Activated naive CD4-positive, alpha-beta T cell treated with anti-CD3 and anti-CD28 coated beads for 36 hours (primary cell): ENCODE results near the gene MYBL2. TPM values are rescaled to one million over a fixed set of nuclear protein-coding genes. Genes with fewer than 3 reads are reported as not detected.

Source experiments
- CTCF ChIA-PET: fragments of 350-600 bp; sonication (Branson Sonifier 250); formaldehyde crosslinking; loops from one replicate; lab custom pipeline; 2021; ENCODE audit warnings: antibody characterized with exemption; lab: Charles Lee
- DNase-seq: peaks from one replicate; pipeline ENCODE4 v3.0.0-alpha.2; 2020
- H3K27ac Mint-ChIP-seq: one replicate; pipeline ENCODE4 v1.8.0; 2021; ENCODE audit warnings: mild to moderate bottlenecking, mixed read lengths
- H3K27me3 Mint-ChIP-seq: one replicate; pipeline ENCODE4 v1.8.0; 2021; ENCODE audit warnings: low read depth, mixed read lengths
- H3K36me3 Mint-ChIP-seq: one replicate; pipeline ENCODE4 v1.8.0; 2021; ENCODE audit warnings: low read depth, mixed read lengths
- H3K4me1 Mint-ChIP-seq: one replicate; pipeline ENCODE4 v1.8.0; 2021; ENCODE audit warnings: low read depth, mixed read lengths
- H3K4me3 Mint-ChIP-seq: one replicate; pipeline ENCODE4 v1.8.0; 2021; ENCODE audit warnings: mild to moderate bottlenecking, moderate library complexity, mixed read lengths
- H3K9me3 Mint-ChIP-seq: one replicate; pipeline ENCODE4 v1.8.0; 2021; ENCODE audit warnings: mixed read lengths
- intact Hi-C: fragments of 100-400 bp; cut with micrococcal nuclease; formaldehyde crosslinking; loops from one replicate; pipeline ENCODE4 v1.15.1; 2023
- total RNA-seq, 2 experiments: library from RNA; stranded (reverse); gene quantifications; one replicate each; pipeline ENCODE4 v1.2.3, GENCODE V29; 2021

MYBL2 gene
- total RNA-seq, 2 experiments from 2014 or later, result 102 to 106 TPM

- DNase-seq, result no peak
- H3K9me3 Mint-ChIP-seq, result peaks cover 6% of the 10 kb centered on the region
- CTCF ChIA-PET, result interaction anchor here (0.5 to 1.0 kb wide), 2 partner anchors 66 to 354 kb away, joined by 3 read pairs; no protein-coding TSS in a partner anchor
- no peaks in the 10 kb centered on the region for H3K27me3 Mint-ChIP-seq
- peaks cover 6% of the 10 kb centered on the region for H3K36me3 Mint-ChIP-seq
- no peak overlapping the region for H3K27ac Mint-ChIP-seq
- intact Hi-C loops, result no loop called here
- no peak overlapping the region for H3K4me3 Mint-ChIP-seq
- H3K4me1 Mint-ChIP-seq, result peaks cover 45% of the 10 kb centered on the region
Measured at GRCh38 chr20:43726333-43726732, 59.4 kb downstream of the MYBL2 start.

- no peak within 1 kb of the TSS for H3K4me3 Mint-ChIP-seq
- H3K4me1 Mint-ChIP-seq, result peaks cover 48% of the 10 kb centered on the region
- no peak for DNase-seq
- peaks cover 6% of the 10 kb centered on the region for H3K36me3 Mint-ChIP-seq
- no peak within 1 kb of the TSS for H3K27ac Mint-ChIP-seq
- intact Hi-C loops, result no loop called here
- H3K27me3 Mint-ChIP-seq, result no peaks in the 10 kb centered on the region
- CTCF ChIA-PET, result interaction anchor here (0.5 kb wide), 1 partner anchor 116 kb away, joined by 3 read pairs; no protein-coding TSS in a partner anchor
- peaks cover 6% of the 10 kb centered on the region for H3K9me3 Mint-ChIP-seq
Measured at GRCh38 chr20:43726811-43727338, 60.0 kb downstream of the MYBL2 start, which contains the start of gene GTSF1L. GTSF1L (minus strand) TSS chr20:43727002; CDS start chr20:43726694, 308 bp downstream.

- H3K4me1 Mint-ChIP-seq, result peaks cover 47% of the 10 kb centered on the region
- CTCF ChIA-PET, result interaction anchor here (0.7 to 0.9 kb wide), 2 partner anchors 37 to 112 kb away, joined by 3 to 4 read pairs; no protein-coding TSS in a partner anchor
- no peak overlapping the region for H3K27ac Mint-ChIP-seq
- no peak overlapping the region for H3K4me3 Mint-ChIP-seq
- H3K9me3 Mint-ChIP-seq, result peaks cover 6% of the 10 kb centered on the region
- intact Hi-C loops, result no loop called here
- no peaks in the 10 kb centered on the region for H3K27me3 Mint-ChIP-seq
- H3K36me3 Mint-ChIP-seq, result peaks cover 6% of the 10 kb centered on the region
- DNase-seq, result no peak
Measured at GRCh38 chr20:43727980-43728590, 61.2 kb downstream of the MYBL2 start.

- H3K27ac Mint-ChIP-seq, result peak overlapping the region; percentile 57
- H3K4me1 Mint-ChIP-seq, result peaks cover 49% of the 10 kb centered on the region
- CTCF ChIA-PET, result no interaction called here
- DNase-seq, result peak; percentile 28
- H3K9me3 Mint-ChIP-seq, result peaks cover 6% of the 10 kb centered on the region
- intact Hi-C loops, result no loop called here
- H3K27me3 Mint-ChIP-seq, result no peaks in the 10 kb centered on the region
- peaks cover 6% of the 10 kb centered on the region for H3K36me3 Mint-ChIP-seq
- H3K4me3 Mint-ChIP-seq, result no peak overlapping the region
Measured at GRCh38 chr20:43728686-43729255, 61.9 kb downstream of the MYBL2 start.

GRCh38 chr20:43731469-43731868, 64.6 kb downstream of the MYBL2 start:
- peaks cover 47% of the 10 kb centered on the region for H3K4me1 Mint-ChIP-seq
- intact Hi-C loops, result no loop called here
- peaks cover 6% of the 10 kb centered on the region for H3K36me3 Mint-ChIP-seq
- no peak overlapping the region for H3K4me3 Mint-ChIP-seq
- H3K27me3 Mint-ChIP-seq, result no peaks in the 10 kb centered on the region
- H3K9me3 Mint-ChIP-seq, result peaks cover 6% of the 10 kb centered on the region
- no peak overlapping the region for H3K27ac Mint-ChIP-seq
- CTCF ChIA-PET, result interaction anchor here (1.0 kb wide), 1 partner anchor 19 kb away, joined by 3 read pairs; no protein-coding TSS in a partner anchor
- no peak for DNase-seq

- H3K36me3 Mint-ChIP-seq, result peaks cover 6% of the 10 kb centered on the region
- intact Hi-C loops, result no loop called here
- no peak overlapping the region for H3K4me3 Mint-ChIP-seq
- CTCF ChIA-PET, result interaction anchor here (1.0 kb wide), 1 partner anchor 18 kb away, joined by 3 read pairs; no protein-coding TSS in a partner anchor
- H3K4me1 Mint-ChIP-seq, result peaks cover 52% of the 10 kb centered on the region
- H3K27me3 Mint-ChIP-seq, result no peaks in the 10 kb centered on the region
- peaks cover 6% of the 10 kb centered on the region for H3K9me3 Mint-ChIP-seq
- no peak for DNase-seq
- H3K27ac Mint-ChIP-seq, result no peak overlapping the region
Measured at GRCh38 chr20:43731927-43732326, 65.0 kb downstream of the MYBL2 start.

- CTCF ChIA-PET, result interaction anchor here (1.9 kb wide), 1 partner anchor 14 kb away, joined by 21 read pairs; no protein-coding TSS in a partner anchor
- Mint-ChIP-seq H3K9me3 (no peaks in the 10 kb centered on the region), H3K4me1 (peaks cover 35% of the 10 kb centered on the region), H3K36me3 (no peaks in the 10 kb centered on the region), H3K27me3 (no peaks in the 10 kb centered on the region), H3K27ac (no peak overlapping the region), H3K4me3 (no peak overlapping the region)
- intact Hi-C loops, result loop anchor here (1.0 to 5.0 kb wide), 2 partner anchors 15 to 279 kb away; partner anchors contain the start of gene SRSF6
- peak; percentile 68 for DNase-seq
Measured at GRCh38 chr20:43736588-43737158, 69.8 kb downstream of the MYBL2 start.

GRCh38 chr20:43737925-43738324, 71.0 kb downstream of the MYBL2 start:
- Mint-ChIP-seq H3K4me1 (peaks cover 28% of the 10 kb centered on the region), H3K27me3 (no peaks in the 10 kb centered on the region)
- CTCF ChIA-PET, result no interaction called here

GRCh38 chr20:43739148-43739749, 72.3 kb downstream of the MYBL2 start:
- Mint-ChIP-seq H3K27me3 (no peaks in the 10 kb centered on the region), H3K36me3 (no peaks in the 10 kb centered on the region), H3K27ac (no peak overlapping the region), H3K4me1 (peaks cover 18% of the 10 kb centered on the region), H3K9me3 (no peaks in the 10 kb centered on the region), H3K4me3 (no peak overlapping the region)
- DNase-seq, result no peak
- CTCF ChIA-PET, result interaction anchor here (1.6 kb wide), 1 partner anchor 11 kb away, joined by 4 read pairs; no protein-coding TSS in a partner anchor
- intact Hi-C loops, result loop anchor here (5.0 kb wide), 1 partner anchor 282 kb away; the partner anchor contains the start of gene SRSF6

More at GRCh38 chr20:43737925-43738324, 71.0 kb downstream of the MYBL2 start:
- Mint-ChIP-seq H3K27ac (no peak overlapping the region), H3K4me3 (no peak overlapping the region), H3K9me3 (no peaks in the 10 kb centered on the region), H3K36me3 (no peaks in the 10 kb centered on the region)
- no peak for DNase-seq
- intact Hi-C loops, result loop anchor here (5.0 kb wide), 1 partner anchor 281 kb away; the partner anchor contains the start of gene SRSF6

- CTCF ChIA-PET, result interaction anchor here (0.6 kb wide), 1 partner anchor 166 kb away, joined by 4 read pairs; no protein-coding TSS in a partner anchor
- Mint-ChIP-seq H3K4me3 (no peak overlapping the region), H3K9me3 (no peaks in the 10 kb centered on the region), H3K4me1 (peaks cover 18% of the 10 kb centered on the region), H3K36me3 (no peaks in the 10 kb centered on the region), H3K27ac (no peak overlapping the region), H3K27me3 (no peaks in the 10 kb centered on the region)
- intact Hi-C loops, result no loop called here
- DNase-seq, result no peak
Measured at GRCh38 chr20:43740642-43741041, 73.7 kb downstream of the MYBL2 start.

GRCh38 chr20:43744151-43744611, 77.3 kb downstream of the MYBL2 start:
- DNase-seq, result peak; percentile 52
- intact Hi-C loops, result no loop called here
- Mint-ChIP-seq H3K27ac (no peak overlapping the region), H3K4me3 (no peak overlapping the region), H3K4me1 (peaks cover 14% of the 10 kb centered on the region), H3K9me3 (peaks cover 2% of the 10 kb centered on the region), H3K27me3 (no peaks in the 10 kb centered on the region), H3K36me3 (no peaks in the 10 kb centered on the region)
- CTCF ChIA-PET, result interaction anchor here (0.6 kb wide), 1 partner anchor 339 kb away, joined by 3 read pairs; no protein-coding TSS in a partner anchor
